Fibroblast of lung (primary cell): ENCODE results near the gene DSG2.

ENCODE experiments used
- CTCF ChIP-seq, 2 donors: IDR thresholded peaks in 1 of 2; conservative IDR thresholded peaks in 1 of 2; 1 replicate in 1 of 2; 2 replicates in 1 of 2; pipeline ENCODE4 v1.5.1; 2011 to 2012; ENCODE audit warnings: low read length in 2 of 2, control low read depth in 1 of 2, inconsistent platforms in 1 of 2, low read depth in 1 of 2, mild to moderate bottlenecking in 1 of 2
- EZH2 ChIP-seq: IDR thresholded peaks from 2 replicates; pipeline ENCODE4 v1.5.1; 2012; ENCODE audit warnings: low read length, control low read depth, mild to moderate bottlenecking; ENCODE audit errors: missing control alignments

- TF ChIP-seq EZH2 (no peak), CTCF (conservative IDR thresholded peaks at IDR 0.05 in 1 of 2, IDR thresholded peaks at IDR 0.05 in 1 of 2; ENCODE audit: low read depth in 1 of 2, low read length in 2 of 2) (no peak)
Measured at GRCh38 chr18:31503011-31503410, 5.0 kb downstream of the DSG2 start.
